Vagina (tissue), 2 donors: ENCODE measurements around the gene ZFP91.

Experiments
- CTCF ChIP-seq, 3 experiments: fragments of 450-650 bp in 2 of 3; fragments of 200-600 bp in 1 of 3; sonication (generic) in 1 of 3; IDR thresholded peaks; one replicate each; pipeline ENCODE4 v1.5.1; 2017 to 2019; ENCODE audit warnings: antibody characterized with exemption in 3 of 3, mild to moderate bottlenecking in 2 of 3, moderate library complexity in 2 of 3
- POLR2A ChIP-seq, 2 donors: fragments of 450-650 bp; IDR thresholded peaks; one replicate each; pipeline ENCODE4 v1.6.1; 2017; ENCODE audit warnings: antibody characterized with exemption in 2 of 2, mild to moderate bottlenecking in 2 of 2, moderate library complexity in 2 of 2
- POLR2AphosphoS5 ChIP-seq, 2 donors: sonication (generic); formaldehyde crosslinking; IDR thresholded peaks; one replicate each; pipeline ENCODE4 v1.9.0; 2017; ENCODE audit warnings: antibody characterized with exemption in 2 of 2, mild to moderate bottlenecking in 2 of 2, low read depth in 1 of 2; ENCODE audit not compliant: insufficient read depth in 1 of 2

DNA sequence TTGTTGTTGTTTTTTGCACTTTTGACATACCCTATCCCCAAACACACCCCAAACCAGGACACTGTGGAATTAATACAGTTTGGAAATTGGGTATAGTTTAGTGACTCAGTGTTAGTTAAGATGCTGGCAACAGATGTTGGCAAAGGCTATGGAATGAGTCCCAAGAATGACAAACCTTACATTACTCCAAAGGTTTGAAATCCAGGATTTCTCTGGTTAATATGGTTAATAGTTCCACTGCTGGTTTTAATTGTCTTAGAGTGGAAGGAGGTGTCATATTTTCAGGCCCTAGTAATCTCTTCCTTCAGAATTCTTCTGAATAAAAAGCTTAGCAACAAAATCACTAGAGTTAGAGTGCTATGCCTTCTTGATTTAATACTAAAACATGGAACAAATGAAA is 4.0 kb upstream of the ZFP91 start:
- TF ChIP-seq CTCF (IDR thresholded peaks at IDR 0.05): no peak
- no peak for TF ChIP-seq POLR2AphosphoS5 (IDR thresholded peaks at IDR 0.05; ENCODE audit: insufficient read depth in 1 of 2, low read depth in 1 of 2)
- TF ChIP-seq POLR2A (IDR thresholded peaks at IDR 0.05): no peak
